ENCODE results near the gene ERC2.

The ERC2 gene

GRCh38 chr3:56404884-56405283, 63.4 kb downstream of the ERC2 start:
- Histone ChIP-seq H3K9me2 (replicated peaks; ENCODE audit: low read depth, low read length) (no peaks in the 10 kb centered on the region), H3K36me3 (ENCODE audit: insufficient read depth, low read length) (no peaks in the 10 kb centered on the region), H3K9ac (ENCODE audit: low read depth, low read length, poor library complexity, severe bottlenecking) (no peak overlapping the region), H3K4me3 (ENCODE audit: low read length, poor library complexity, severe bottlenecking) (no peak overlapping the region), H3F3A (ENCODE audit: low read depth) (no peaks in the 10 kb centered on the region), H3K9me3 (ENCODE audit: insufficient read depth, low read depth, low read length) (no peaks in the 10 kb centered on the region), H3K79me2 (ENCODE audit: insufficient read depth, low read length) (no peaks in the 10 kb centered on the region), H2AFZ (ENCODE audit: low read length) (no peak overlapping the region), H4K20me1 (ENCODE audit: insufficient read depth, low read length, poor library complexity, severe bottlenecking) (no peaks in the 10 kb centered on the region), H3K4me2 (ENCODE audit: low read depth, low read length, poor library complexity, severe bottlenecking) (no peak overlapping the region), H3K4me1 (ENCODE audit: insufficient read depth, low read length, poor library complexity, severe bottlenecking) (no peaks in the 10 kb centered on the region), H3K27me3 (ENCODE audit: insufficient read depth, low read length, poor library complexity, severe bottlenecking) (no peaks in the 10 kb centered on the region)
- no peak for TF ChIP-seq EZH2phosphoT487 (IDR thresholded peaks at IDR 0.05; ENCODE audit: borderline replicate concordance)
- TF ChIP-seq CTCF (conservative IDR thresholded peaks at IDR 0.05; ENCODE audit: low read length), result no peak

- Histone ChIP-seq H3K79me2 (ENCODE audit: insufficient read depth, low read length) (no peaks in the 10 kb centered on the region), H3K4me1 (ENCODE audit: insufficient read depth, low read length, poor library complexity, severe bottlenecking) (no peaks in the 10 kb centered on the region), H2AFZ (ENCODE audit: low read length) (no peak overlapping the region), H3K4me2 (ENCODE audit: low read depth, low read length, poor library complexity, severe bottlenecking) (no peak overlapping the region), H4K20me1 (ENCODE audit: insufficient read depth, low read length, poor library complexity, severe bottlenecking) (no peaks in the 10 kb centered on the region), H3K27me3 (ENCODE audit: insufficient read depth, low read length, poor library complexity, severe bottlenecking) (no peaks in the 10 kb centered on the region), H3K9me3 (ENCODE audit: insufficient read depth, low read depth, low read length) (no peaks in the 10 kb centered on the region), H3K9ac (ENCODE audit: low read depth, low read length, poor library complexity, severe bottlenecking) (no peak overlapping the region), H3K36me3 (ENCODE audit: insufficient read depth, low read length) (no peaks in the 10 kb centered on the region), H3K4me3 (ENCODE audit: low read length, poor library complexity, severe bottlenecking) (no peak overlapping the region), H3F3A (ENCODE audit: low read depth) (no peaks in the 10 kb centered on the region), H3K9me2 (replicated peaks; ENCODE audit: low read depth, low read length) (no peaks in the 10 kb centered on the region)
- TF ChIP-seq CTCF (conservative IDR thresholded peaks at IDR 0.05; ENCODE audit: low read length) (no peak), EZH2phosphoT487 (IDR thresholded peaks at IDR 0.05; ENCODE audit: borderline replicate concordance) (no peak)
Observed at GRCh38 chr3:56398659-56399058, 69.6 kb downstream of the ERC2 start.

- Histone ChIP-seq H3K9me3 (ENCODE audit: insufficient read depth, low read depth, low read length) (no peaks in the 10 kb centered on the region), H3K9ac (ENCODE audit: low read depth, low read length, poor library complexity, severe bottlenecking) (no peak overlapping the region), H3F3A (ENCODE audit: low read depth) (no peaks in the 10 kb centered on the region), H3K36me3 (ENCODE audit: insufficient read depth, low read length) (no peaks in the 10 kb centered on the region), H2AFZ (ENCODE audit: low read length) (no peak overlapping the region), H3K4me2 (ENCODE audit: low read depth, low read length, poor library complexity, severe bottlenecking) (no peak overlapping the region), H3K27me3 (ENCODE audit: insufficient read depth, low read length, poor library complexity, severe bottlenecking) (no peaks in the 10 kb centered on the region), H3K9me2 (replicated peaks; ENCODE audit: low read depth, low read length) (no peaks in the 10 kb centered on the region), H3K4me1 (ENCODE audit: insufficient read depth, low read length, poor library complexity, severe bottlenecking) (no peaks in the 10 kb centered on the region), H3K79me2 (ENCODE audit: insufficient read depth, low read length) (no peaks in the 10 kb centered on the region), H3K4me3 (ENCODE audit: low read length, poor library complexity, severe bottlenecking) (no peak overlapping the region), H4K20me1 (ENCODE audit: insufficient read depth, low read length, poor library complexity, severe bottlenecking) (no peaks in the 10 kb centered on the region)
- TF ChIP-seq EZH2phosphoT487 (IDR thresholded peaks at IDR 0.05; ENCODE audit: borderline replicate concordance) (no peak), CTCF (conservative IDR thresholded peaks at IDR 0.05; ENCODE audit: low read length) (no peak)
Observed at GRCh38 chr3:56397798-56398197, 70.5 kb downstream of the ERC2 start.
